HEK293 (cell line): ENCODE measurements around the gene RIC3.

Experiments used
- CTCF ChIA-PET: fragments of 350-600 bp; formaldehyde crosslinking; extraction: SDS; loops from one replicate; lab custom pipeline; 2021; ENCODE audit warnings: antibody characterized with exemption; lab: Yijun Ruan, JAX
- POLR2A ChIA-PET: fragments of 300-600 bp; formaldehyde crosslinking; extraction: SDS; loops from one replicate; lab custom pipeline; 2020; ENCODE audit warnings: antibody characterized with exemption, inconsistent platforms; lab: Yijun Ruan, JAX
- H3K27ac ChIP-seq: fragments of 200-500 bp; sonication (Bioruptor generic); 2 replicates; pipeline ENCODE4 v1.5.1; 2014; ENCODE audit warnings: low read depth, low read length, control low read depth, inconsistent platforms; ENCODE audit errors: extremely low read depth
- H3K36me3 ChIP-seq, 2 experiments: fragments of 200-500 bp in 1 of 2; sonication (Bioruptor generic) in 1 of 2; 1 replicate in 1 of 2; 2 replicates in 1 of 2; pipeline ENCODE4 v1.5.1; 2014 to 2017; ENCODE audit warnings: inconsistent platforms in 2 of 2, low read length in 2 of 2; ENCODE audit not compliant: control insufficient read depth in 2 of 2, insufficient read depth in 1 of 2
- H3K4me1 ChIP-seq: fragments of 200-500 bp; sonication (Bioruptor generic); 2 replicates; pipeline ENCODE4 v1.5.1; 2014; ENCODE audit warnings: mild to moderate bottlenecking, low read length, inconsistent platforms; ENCODE audit not compliant: control insufficient read depth, insufficient read depth
- H3K4me3 ChIP-seq: 2 replicates; pipeline ENCODE4 v1.5.1; 2011; ENCODE audit warnings: low read depth, mild to moderate bottlenecking, control low read depth, low read length, moderate library complexity
- H3K9me3 ChIP-seq: fragments of 200-500 bp; sonication (Bioruptor generic); 2 replicates; pipeline ENCODE4 v1.5.1; 2014; ENCODE audit warnings: low read depth, low read length, inconsistent platforms; ENCODE audit not compliant: control insufficient read depth, insufficient read depth
- GLI2 ChIP-seq: fragments of 450-650 bp; formaldehyde crosslinking; IDR thresholded peaks from 2 replicates; pipeline ENCODE4; 2017; ENCODE audit warnings: missing biosample characterization, missing genetic modification characterization, low read depth, borderline replicate concordance
- KLF16 ChIP-seq: fragments of 450-650 bp; formaldehyde crosslinking; IDR thresholded peaks from 2 replicates; pipeline ENCODE4 v1.5.1; 2017; ENCODE audit warnings: missing biosample characterization, missing genetic modification characterization
- PRDM10 ChIP-seq: fragments of 450-650 bp; formaldehyde crosslinking; IDR thresholded peaks from 2 replicates; pipeline ENCODE4 v1.5.1; 2016; ENCODE audit warnings: missing biosample characterization, missing genetic modification characterization
- SP3 ChIP-seq: fragments of 450-650 bp; formaldehyde crosslinking; IDR thresholded peaks from 2 replicates; pipeline ENCODE4 v1.5.1; 2016; ENCODE audit warnings: missing biosample characterization, missing genetic modification characterization
- TRIM28 ChIP-seq: IDR thresholded peaks from 2 replicates; pipeline ENCODE4 v1.6.1; 2011; ENCODE audit warnings: low read length, control low read depth, borderline replicate concordance
- ZBTB1 ChIP-seq: fragments of 450-650 bp; formaldehyde crosslinking; IDR thresholded peaks from 2 replicates; pipeline ENCODE4 v1.5.1; 2016; ENCODE audit warnings: missing biosample characterization, missing genetic modification characterization
- ZBTB8A ChIP-seq: fragments of 450-650 bp; formaldehyde crosslinking; IDR thresholded peaks from 2 replicates; pipeline ENCODE4 v1.5.1; 2016; ENCODE audit warnings: missing biosample characterization, missing genetic modification characterization
- ZFHX2 ChIP-seq: fragments of 450-650 bp; formaldehyde crosslinking; conservative IDR thresholded peaks from 2 replicates; pipeline ENCODE4 v1.5.1; 2016; ENCODE audit warnings: missing biosample characterization, missing genetic modification characterization
- ZFP41 ChIP-seq: fragments of 450-650 bp; formaldehyde crosslinking; IDR thresholded peaks from 2 replicates; pipeline ENCODE4 v1.5.1; 2016; ENCODE audit warnings: missing biosample characterization, missing genetic modification characterization, borderline replicate concordance
- ZNF133 ChIP-seq: fragments of 450-650 bp; formaldehyde crosslinking; IDR thresholded peaks from 2 replicates; pipeline ENCODE4 v1.5.1; 2016; ENCODE audit warnings: missing biosample characterization, missing genetic modification characterization
- ZNF19 ChIP-seq: fragments of 450-650 bp; formaldehyde crosslinking; IDR thresholded peaks from 2 replicates; pipeline ENCODE4; 2016; ENCODE audit warnings: missing biosample characterization, missing genetic modification characterization, low read depth
- ZNF211 ChIP-seq: fragments of 450-650 bp; formaldehyde crosslinking; IDR thresholded peaks from 2 replicates; pipeline ENCODE4 v1.5.1; 2016; ENCODE audit warnings: low read depth, missing biosample characterization, missing genetic modification characterization
- ZNF292 ChIP-seq: fragments of 450-650 bp; formaldehyde crosslinking; IDR thresholded peaks from 2 replicates; pipeline ENCODE4 v1.5.1; 2016; ENCODE audit warnings: low read depth, missing biosample characterization, missing genetic modification characterization, borderline replicate concordance
- ZNF302 ChIP-seq: fragments of 450-650 bp; formaldehyde crosslinking; IDR thresholded peaks from 2 replicates; pipeline ENCODE4 v1.5.1; 2016; ENCODE audit warnings: missing biosample characterization, missing genetic modification characterization, low read depth
- ZNF391 ChIP-seq: fragments of 450-650 bp; formaldehyde crosslinking; IDR thresholded peaks from 2 replicates; pipeline ENCODE4 v1.5.1; 2016; ENCODE audit warnings: low read depth, missing biosample characterization, missing genetic modification characterization, borderline replicate concordance
- ZNF48 ChIP-seq: fragments of 450-650 bp; formaldehyde crosslinking; IDR thresholded peaks from 2 replicates; pipeline ENCODE4 v1.5.1; 2016; ENCODE audit warnings: missing biosample characterization, missing genetic modification characterization
- ZNF514 ChIP-seq: fragments of 450-650 bp; formaldehyde crosslinking; IDR thresholded peaks from 2 replicates; pipeline ENCODE4 v1.5.1; 2016; ENCODE audit warnings: missing biosample characterization, missing genetic modification characterization
- ZNF544 ChIP-seq: fragments of 450-650 bp; formaldehyde crosslinking; IDR thresholded peaks from 2 replicates; pipeline ENCODE4 v1.5.0; 2017; ENCODE audit warnings: missing biosample characterization, missing genetic modification characterization
- ZNF548 ChIP-seq: fragments of 450-650 bp; formaldehyde crosslinking; IDR thresholded peaks from 2 replicates; pipeline ENCODE4 v1.5.1; 2016; ENCODE audit warnings: missing biosample characterization, missing genetic modification characterization
- ZNF558 ChIP-seq: fragments of 450-650 bp; formaldehyde crosslinking; IDR thresholded peaks from 2 replicates; pipeline ENCODE4 v1.5.1; 2016; ENCODE audit warnings: missing biosample characterization, missing genetic modification characterization
- ZNF560 ChIP-seq: fragments of 450-650 bp; formaldehyde crosslinking; IDR thresholded peaks from 2 replicates; pipeline ENCODE4 v1.5.1; 2017; ENCODE audit warnings: missing biosample characterization, missing genetic modification characterization, borderline replicate concordance
- ZNF596 ChIP-seq: fragments of 450-650 bp; IDR thresholded peaks from 2 replicates; pipeline ENCODE4 v1.5.0; 2018; ENCODE audit warnings: missing biosample characterization, mild to moderate bottlenecking, missing genetic modification characterization, moderate library complexity
- ZNF624 ChIP-seq: fragments of 450-650 bp; formaldehyde crosslinking; IDR thresholded peaks from 2 replicates; pipeline ENCODE4 v1.5.1; 2017; ENCODE audit warnings: missing biosample characterization, missing genetic modification characterization
- ZNF658 ChIP-seq: fragments of 450-650 bp; formaldehyde crosslinking; IDR thresholded peaks from 2 replicates; pipeline ENCODE4; 2016; ENCODE audit warnings: missing biosample characterization, missing genetic modification characterization
- ZNF670 ChIP-seq: fragments of 450-650 bp; formaldehyde crosslinking; IDR thresholded peaks from 2 replicates; pipeline ENCODE4 v1.5.1; 2016; ENCODE audit warnings: missing biosample characterization, missing genetic modification characterization, low read depth
- ZNF76 ChIP-seq: fragments of 450-650 bp; formaldehyde crosslinking; IDR thresholded peaks from 2 replicates; pipeline ENCODE4; 2016; ENCODE audit warnings: low read depth, missing biosample characterization, missing genetic modification characterization, borderline replicate concordance
- TF ChIP-seq, protein P1 (sequence below): fragments of 450-650 bp; formaldehyde crosslinking; IDR thresholded peaks from 2 replicates; pipeline ENCODE4 v1.5.1; 2016; ENCODE audit warnings: missing biosample characterization, missing genetic modification characterization

The RIC3 gene

DNA sequence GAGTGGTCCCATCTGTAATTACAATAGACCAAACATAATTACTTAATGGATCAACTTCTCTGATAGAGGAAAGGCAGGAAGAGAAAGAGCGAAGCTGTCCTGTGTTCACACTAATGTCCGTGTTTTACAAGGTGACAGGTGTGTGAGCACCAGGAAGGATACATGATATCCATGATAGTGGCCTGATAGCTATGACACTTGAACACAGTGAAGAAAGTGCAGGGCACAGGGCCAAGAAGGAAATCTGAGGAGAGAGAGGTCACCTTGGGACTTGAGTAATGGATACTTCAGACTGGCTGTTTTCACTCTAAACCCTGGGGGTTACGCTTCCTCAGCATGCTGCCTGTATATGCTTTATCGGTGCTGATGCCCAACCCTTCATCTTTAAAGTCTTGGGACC is 58.4 kb downstream of the RIC3 start:
- no peak for TF ChIP-seq KLF16
- no peak for TF ChIP-seq ZNF302
- TF ChIP-seq, protein P1, sequence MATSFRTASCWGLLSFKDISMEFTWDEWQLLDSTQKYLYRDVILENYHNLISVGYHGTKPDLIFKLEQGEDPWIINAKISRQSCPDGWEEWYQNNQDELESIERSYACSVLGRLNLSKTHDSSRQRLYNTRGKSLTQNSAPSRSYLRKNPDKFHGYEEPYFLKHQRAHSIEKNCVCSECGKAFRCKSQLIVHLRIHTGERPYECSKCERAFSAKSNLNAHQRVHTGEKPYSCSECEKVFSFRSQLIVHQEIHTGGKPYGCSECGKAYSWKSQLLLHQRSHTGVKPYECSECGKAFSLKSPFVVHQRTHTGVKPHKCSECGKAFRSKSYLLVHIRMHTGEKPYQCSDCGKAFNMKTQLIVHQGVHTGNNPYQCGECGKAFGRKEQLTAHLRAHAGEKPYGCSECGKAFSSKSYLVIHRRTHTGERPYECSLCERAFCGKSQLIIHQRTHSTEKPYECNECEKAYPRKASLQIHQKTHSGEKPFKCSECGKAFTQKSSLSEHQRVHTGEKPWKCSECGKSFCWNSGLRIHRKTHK (tag by site-specific recombination): no peak
- TF ChIP-seq ZNF548 (tag by site-specific recombination): no peak
- TF ChIP-seq GLI2 (tag by site-specific recombination): no peak
- TF ChIP-seq ZNF48: no peak
- TF ChIP-seq ZNF670: no peak
- TF ChIP-seq ZNF558 (tag by site-specific recombination): no peak
- no peak for TF ChIP-seq ZNF133 (tag by site-specific recombination)
- no peak for TF ChIP-seq ZNF211
- no peak for TF ChIP-seq ZNF544 (tag by site-specific recombination)
- no peak for TF ChIP-seq ZNF19 (tag by site-specific recombination)
- no peak for TF ChIP-seq TRIM28
- TF ChIP-seq ZNF658 (tag by site-specific recombination): no peak
- TF ChIP-seq ZNF596 (tag by site-specific recombination): no peak
- no peak for TF ChIP-seq ZNF514
- TF ChIP-seq ZFP41: no peak
- peaks cover 0 to 22% of the 10 kb centered on the region in 2 experiments; a peak in 1 of 3 replicates for H3K36me3 ChIP-seq
- ChIA-PET CTCF (interaction anchor here (1.3 to 5.1 kb wide), 4 partner anchors 11 to 104 kb away, joined by 3 to 38 read pairs (median 24); no protein-coding TSS in a partner anchor), POLR2A (no interaction called here)
- H3K9me3 ChIP-seq: no peaks in the 10 kb centered on the region
- no peak overlapping the region for H3K4me3 ChIP-seq
- H3K27ac ChIP-seq: no peak overlapping the region
- H3K4me1 ChIP-seq: no peaks in the 10 kb centered on the region

DNA sequence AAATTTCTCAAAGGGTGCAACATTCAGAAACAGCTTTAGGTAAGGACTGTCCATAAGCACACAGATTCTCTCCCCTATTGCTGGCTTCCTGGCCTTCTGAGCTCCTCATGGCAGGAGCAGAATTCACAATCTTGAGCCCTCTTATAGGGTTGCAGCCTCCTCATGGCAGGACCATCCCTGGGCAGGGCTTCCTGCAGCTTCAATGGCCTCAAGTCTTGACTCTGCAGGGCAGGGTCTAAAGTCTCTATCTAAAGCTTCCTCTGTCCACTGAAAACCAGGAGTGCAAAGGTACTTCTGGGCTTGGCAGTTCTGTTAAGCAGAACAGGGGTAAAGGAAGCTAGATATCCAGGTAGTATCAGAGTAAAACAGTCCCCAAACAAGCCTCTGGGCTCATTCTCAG is 59.1 kb downstream of the RIC3 start:
- CTCF ChIA-PET: interaction anchor here (0.7 to 5.1 kb wide), 5 partner anchors 11 to 103 kb away, joined by 3 to 38 read pairs (median 19); no protein-coding TSS in a partner anchor
- Histone ChIP-seq H3K27ac (no peak overlapping the region), H3K4me3 (no peak overlapping the region), H3K4me1 (no peaks in the 10 kb centered on the region), H3K36me3 (peaks cover 0 to 29% of the 10 kb centered on the region in 2 experiments; a peak in 1 of 3 replicates), H3K9me3 (no peaks in the 10 kb centered on the region)
- POLR2A ChIA-PET: no interaction called here
- no peak for TF ChIP-seq ZNF624
- no peak for TF ChIP-seq ZNF391 (tag by site-specific recombination)
- TF ChIP-seq, protein P1 (tag by site-specific recombination): no peak
- TF ChIP-seq ZBTB8A (tag by site-specific recombination): no peak
- no peak for TF ChIP-seq PRDM10 (tag by site-specific recombination)
- TF ChIP-seq ZFHX2 (tag by site-specific recombination): no peak
- no peak for TF ChIP-seq ZBTB1 (tag by site-specific recombination)
- no peak for TF ChIP-seq ZNF292 (tag by site-specific recombination)
- TF ChIP-seq SP3 (tag by site-specific recombination): no peak
- TF ChIP-seq ZNF560 (tag by site-specific recombination): no peak
- TF ChIP-seq ZNF76 (tag by site-specific recombination): no peak
